Aorta (tissue), 5 donors: ENCODE results near the gene UPK3BL2. TPM values are rescaled to one million over a fixed set of nuclear protein-coding genes. Genes with fewer than 3 reads are reported as not detected.
"Not testable (repeated sequence)": the region's sequence is repeated elsewhere in the genome, so short reads cannot be mapped to it uniquely, and the experiment has no call there.

Experiments
- ATAC-seq: fragments of 200-7000 bp; cut with Tn5 transposase; one replicate; pipeline ENCODE4 v1.9.1; 2022; ENCODE audit warnings: moderate library complexity; ENCODE audit not compliant: low FRiP score
- DNase-seq, 2 donors: peaks; one replicate each; pipeline ENCODE4 v3.0.0-alpha.2; 2020
- H3K27ac ChIP-seq, 2 donors: one replicate each; pipeline ENCODE4 v1.5.1; 2013; ENCODE audit warnings: low read length in 2 of 2, mild to moderate bottlenecking in 2 of 2, moderate library complexity in 2 of 2, control low read depth in 1 of 2, inconsistent platforms in 1 of 2, low read depth in 1 of 2
- H3K27me3 ChIP-seq, 2 donors: one replicate each; pipeline ENCODE4 v1.6.1; 2013; ENCODE audit warnings: control low read depth in 1 of 2, low read length in 1 of 2, mild to moderate bottlenecking in 1 of 2, moderate library complexity in 1 of 2; ENCODE audit not compliant: insufficient read depth in 2 of 2, control insufficient read depth in 1 of 2
- H3K36me3 ChIP-seq, 2 donors: one replicate each; pipeline ENCODE4 v1.6.1; 2013; ENCODE audit warnings: control low read depth in 1 of 2, low read length in 1 of 2, mild to moderate bottlenecking in 1 of 2; ENCODE audit not compliant: insufficient read depth in 2 of 2, control insufficient read depth in 1 of 2
- H3K4me1 ChIP-seq, 2 donors: one replicate each; pipeline ENCODE4 v1.6.1; 2013; ENCODE audit warnings: low read length in 2 of 2, control low read depth in 1 of 2, mild to moderate bottlenecking in 1 of 2, moderate library complexity in 1 of 2; ENCODE audit not compliant: insufficient read depth in 2 of 2, control insufficient read depth in 1 of 2
- H3K4me3 ChIP-seq, 2 donors: one replicate each; pipeline ENCODE4 v1.5.1; 2013; ENCODE audit warnings: low read length in 2 of 2, control low read depth in 1 of 2, mild to moderate bottlenecking in 1 of 2
- H3K9me3 ChIP-seq: one replicate; pipeline ENCODE4 v1.6.1; 2013; ENCODE audit warnings: mild to moderate bottlenecking, low read length; ENCODE audit not compliant: control insufficient read depth
- WGBS, 2 donors: extraction: QIAGEN DNeasy Blood & Tissue Kit; methylation state at CpG; one replicate each; pipeline ENCODE4 v1.1.7; 2013; 5-methylcytosine and 5-hydroxymethylcytosine counted together
- intact Hi-C, 2 donors: fragments of 100-400 bp; cut with DNase I; formaldehyde crosslinking; loops; one replicate each; pipeline versions ENCODE4 v1.14.2 to v1.15.0; 2022
- polyA plus RNA-seq, 2 donors: library from polyadenylated mRNA; stranded (reverse); fragments of 200-250 nt; gene quantifications; one replicate each; pipeline ENCODE4 v1.2.3, GENCODE V29; 2013
- total RNA-seq, 2 donors: library from RNA; stranded (reverse); fragmentation: NEBNext Ultra II Directional; extraction: Animal tissue kit (Norgen Biotek cat#: 25700); gene quantifications; one replicate each; pipeline ENCODE4 v1.2.1, GENCODE V29; 2021
- donor health status: healthy with polysubstance abuse.
- donor health status: Bipolar disorder and iron deficiency.
- donor health status: DM: no; HTN: no; CAD: no.
- donor health status: DM: no; HTN: no; CAD: no.
- donor health status: DM: yes; HTN: yes; CAD: no.

UPK3BL2 gene
- total and polyA plus RNA-seq, 4 donors = 4.0 to 41.7 (median 23.5) TPM

DNA sequence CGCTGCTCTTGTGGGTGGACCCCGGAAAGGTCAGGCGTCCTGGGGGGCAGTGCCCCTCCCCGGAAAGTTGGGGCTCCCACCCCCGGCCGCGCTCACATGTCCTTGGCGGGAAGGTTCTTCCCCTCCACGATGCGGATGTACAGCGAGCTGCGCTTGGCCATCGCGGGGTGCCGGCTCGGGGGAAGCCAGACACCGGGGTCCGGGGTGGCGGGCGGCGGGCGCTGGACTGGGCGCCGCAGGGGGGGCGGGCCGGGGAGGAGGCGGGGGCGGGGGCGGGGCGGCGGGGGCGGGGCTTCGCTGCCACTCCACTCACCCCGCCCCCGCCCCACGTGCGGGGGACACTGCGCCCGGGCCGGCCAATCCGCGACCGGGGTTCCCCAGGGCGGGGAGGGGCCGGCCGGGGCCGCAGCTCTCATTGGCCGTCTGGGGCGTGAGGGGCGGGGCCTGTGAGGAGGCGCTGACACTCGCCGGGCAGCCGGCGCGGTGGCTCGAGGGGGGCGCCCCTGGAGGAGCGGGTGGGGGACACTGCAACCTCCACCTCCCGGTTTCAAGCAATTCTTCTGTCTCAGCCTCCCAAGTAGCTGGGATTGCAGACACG is 25.8 kb downstream of the UPK3BL2 start, which contains the start of gene RASA4B:
RASA4B (minus strand) TSS at position 228 of the 598 bp plus-strand sequence; CDS start at position 161, 67 bp downstream.
- H3K4me1 ChIP-seq, H3K4me3 ChIP-seq, H3K9me3 ChIP-seq, intact Hi-C loops, H3K27me3 ChIP-seq, H3K36me3 ChIP-seq, H3K27ac ChIP-seq: not testable (repeated sequence)
- WGBS, 2 donors = 1 to 3% methylated on average over 8 to 28 of the region's 61 CpGs
- ATAC-seq = peak; percentile 92
- peak; percentile 33 to 52 for DNase-seq

DNA sequence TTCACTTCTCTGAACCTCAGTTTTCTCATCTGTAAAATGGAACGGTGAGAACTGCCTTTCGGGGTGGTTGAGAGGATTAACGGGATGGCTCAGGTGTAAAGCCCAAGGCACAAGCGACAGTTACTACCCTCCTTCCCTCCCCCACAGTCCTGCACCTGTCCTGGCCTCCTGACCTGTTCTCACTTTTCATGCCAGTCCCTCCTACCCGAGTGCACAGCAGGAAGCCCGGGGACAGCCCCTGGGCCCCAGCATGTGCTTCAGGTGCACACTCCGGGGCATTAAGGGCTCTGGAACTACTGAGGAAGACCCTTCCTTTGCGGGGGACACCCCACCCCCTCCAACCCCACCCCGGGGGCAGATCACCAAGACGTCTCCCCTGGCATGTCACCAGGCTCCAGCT is 26.5 kb downstream of the UPK3BL2 start:
- H3K4me3 ChIP-seq, H3K36me3 ChIP-seq, H3K27ac ChIP-seq, intact Hi-C loops, H3K4me1 ChIP-seq, ATAC-seq, H3K9me3 ChIP-seq, DNase-seq, H3K27me3 ChIP-seq: not testable (repeated sequence)
- no CpG with 5 or more reads among the region's 10 CpGs for WGBS, 2 donors

DNA sequence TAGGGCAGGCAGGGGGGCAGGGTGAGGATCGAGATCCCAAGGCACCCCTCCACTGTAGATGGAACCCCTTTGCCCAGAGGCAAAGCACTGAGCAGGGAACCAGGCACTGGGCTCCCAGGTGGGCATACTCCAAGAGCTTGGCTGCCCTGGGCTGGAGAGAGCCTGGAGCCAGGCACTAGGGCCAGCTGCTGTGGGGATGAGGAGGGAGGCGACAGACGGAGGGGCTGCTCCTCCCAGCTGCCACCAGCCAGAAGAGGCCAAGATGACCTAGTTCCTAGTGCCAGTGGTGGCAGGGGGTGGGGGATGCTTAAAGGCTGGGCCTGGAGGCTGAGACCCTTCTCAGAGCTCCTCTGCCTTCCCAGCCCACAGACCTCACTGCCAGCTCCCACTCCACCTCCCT is 27.6 kb downstream of the UPK3BL2 start:
- H3K9me3 ChIP-seq, H3K4me1 ChIP-seq, intact Hi-C loops, H3K27me3 ChIP-seq, H3K36me3 ChIP-seq, DNase-seq, H3K27ac ChIP-seq, H3K4me3 ChIP-seq: not testable (repeated sequence)
- no CpG with 5 or more reads among the region's 3 CpGs for WGBS, 2 donors
- peak; percentile 19 for ATAC-seq

DNA sequence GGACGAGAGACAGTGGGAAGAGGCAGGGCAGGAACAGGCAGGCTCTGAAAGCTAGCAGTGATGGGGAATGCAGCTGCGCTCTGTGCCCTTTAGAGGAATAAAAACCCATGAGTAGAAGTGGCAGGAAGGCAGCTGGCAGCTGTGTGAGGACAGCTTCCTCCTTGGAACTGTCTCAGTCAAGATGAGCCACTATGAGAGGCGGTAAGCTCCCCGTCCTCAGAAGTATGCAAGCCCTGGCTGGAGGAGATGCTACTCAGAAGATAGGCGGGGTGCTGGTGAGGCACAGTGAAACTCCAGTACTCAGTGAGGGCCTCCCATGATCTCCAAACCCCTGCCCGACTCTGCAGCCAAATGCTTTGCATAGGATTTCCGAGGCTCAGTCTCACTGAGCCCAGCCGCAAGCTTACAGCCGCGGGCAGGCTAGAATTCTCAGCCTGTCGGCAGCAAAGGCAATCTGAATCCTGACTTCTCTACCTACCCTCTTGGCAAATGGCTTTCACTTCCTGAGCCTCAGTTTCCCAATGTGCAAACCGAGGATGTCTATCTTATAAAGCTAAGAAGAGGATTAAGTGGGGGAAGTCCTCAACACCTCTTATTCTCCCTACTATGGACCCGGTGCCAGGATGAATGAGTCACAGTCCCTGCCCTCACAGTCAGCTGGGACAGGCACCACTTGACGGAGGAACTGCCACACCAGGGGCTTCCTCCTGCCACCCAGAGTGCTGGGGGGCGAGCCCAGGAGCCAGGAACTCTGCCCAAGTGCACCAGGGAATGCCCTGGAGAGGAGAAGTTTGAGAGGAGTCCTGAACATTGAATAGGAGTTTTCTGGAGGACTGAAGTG is 28.4 kb downstream of the UPK3BL2 start:
- intact Hi-C loops, H3K4me1 ChIP-seq, H3K27ac ChIP-seq, H3K9me3 ChIP-seq, H3K4me3 ChIP-seq, H3K27me3 ChIP-seq, H3K36me3 ChIP-seq: not testable (repeated sequence)
- DNase-seq = peak in 1 of 2 donors; percentile 25
- peak; percentile 45 for ATAC-seq
- WGBS, 2 donors = 0 to 27% methylated on average over 2 of the region's 15 CpGs

DNA sequence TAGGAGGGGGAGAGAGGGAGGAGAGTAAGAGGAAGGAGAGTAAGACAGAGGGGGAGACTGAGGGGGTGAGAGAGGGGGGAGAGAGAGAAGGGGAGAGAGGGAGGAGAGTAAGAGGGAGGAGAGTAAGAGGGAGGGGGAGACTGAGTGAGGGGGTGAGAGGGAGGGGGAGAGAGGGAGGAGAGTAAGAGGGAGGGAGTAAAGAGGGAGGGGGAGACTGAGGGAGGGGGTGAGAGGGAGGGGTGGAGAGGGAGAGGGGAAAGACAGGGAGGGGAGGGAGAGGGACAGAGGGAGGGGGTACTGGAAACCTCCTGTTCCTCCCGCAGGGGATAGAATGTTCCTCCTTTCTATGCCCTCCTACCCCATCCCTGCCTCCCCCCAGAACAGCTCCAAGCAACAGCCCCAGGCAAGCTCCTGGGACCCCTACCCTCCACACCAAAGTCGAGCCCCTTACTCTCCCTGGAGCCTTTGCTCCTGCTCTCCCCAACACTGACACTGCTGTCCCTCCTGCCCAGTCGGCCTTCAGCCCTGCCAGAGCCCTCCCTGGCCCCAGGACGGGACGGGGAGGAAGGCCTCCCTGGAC is 30.8 kb downstream of the UPK3BL2 start:
- H3K4me1 ChIP-seq, H3K4me3 ChIP-seq, H3K9me3 ChIP-seq, H3K36me3 ChIP-seq, intact Hi-C loops, H3K27me3 ChIP-seq: not testable (repeated sequence)
- peak; percentile 60 to 67 for DNase-seq
- H3K27ac ChIP-seq = peak overlapping the region; percentile 44 to 87
- ATAC-seq = peak; percentile 3
- WGBS, 2 donors = 13 to 28% methylated on average over 4 to 5 of the region's 5 CpGs

DNA sequence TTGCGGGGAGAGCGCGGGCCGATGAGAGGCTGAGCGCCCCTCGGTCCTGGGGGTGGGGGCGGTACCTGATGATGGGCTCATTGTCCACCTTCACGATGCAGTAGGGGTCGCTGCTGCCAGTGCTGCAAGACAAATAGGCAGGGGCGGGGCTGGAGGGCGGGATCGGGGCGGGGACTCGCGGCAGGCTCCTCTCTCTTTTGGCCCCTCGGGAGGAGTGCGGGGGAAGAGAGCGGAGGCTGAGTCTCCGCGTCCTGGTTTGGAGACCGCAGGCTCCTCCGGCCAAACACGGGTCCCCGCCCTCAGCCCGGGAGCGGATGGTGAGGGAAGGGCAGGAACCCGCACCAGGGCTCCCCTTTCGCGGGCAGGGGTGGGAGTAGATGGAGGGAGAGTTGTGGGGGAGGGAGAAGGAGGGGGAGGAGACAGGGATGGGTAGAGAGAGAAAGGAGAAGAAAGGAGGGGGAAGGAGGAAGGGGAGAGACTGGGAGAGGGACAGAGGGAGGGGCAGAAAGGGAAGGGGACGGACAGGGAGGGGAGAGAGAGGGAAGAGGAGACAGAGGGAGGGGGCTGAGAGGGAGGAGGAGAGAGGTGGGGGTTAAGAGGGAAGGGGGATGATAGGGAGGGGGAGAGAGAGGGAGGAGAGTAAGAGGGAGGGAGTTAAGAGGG is 31.5 kb downstream of the UPK3BL2 start:
- intact Hi-C loops, H3K27me3 ChIP-seq, DNase-seq, H3K36me3 ChIP-seq, H3K4me3 ChIP-seq, H3K27ac ChIP-seq, H3K4me1 ChIP-seq, H3K9me3 ChIP-seq: not testable (repeated sequence)
- WGBS, 2 donors = no CpG with 5 or more reads among the region's 30 CpGs
- ATAC-seq = peak; percentile 68

DNA sequence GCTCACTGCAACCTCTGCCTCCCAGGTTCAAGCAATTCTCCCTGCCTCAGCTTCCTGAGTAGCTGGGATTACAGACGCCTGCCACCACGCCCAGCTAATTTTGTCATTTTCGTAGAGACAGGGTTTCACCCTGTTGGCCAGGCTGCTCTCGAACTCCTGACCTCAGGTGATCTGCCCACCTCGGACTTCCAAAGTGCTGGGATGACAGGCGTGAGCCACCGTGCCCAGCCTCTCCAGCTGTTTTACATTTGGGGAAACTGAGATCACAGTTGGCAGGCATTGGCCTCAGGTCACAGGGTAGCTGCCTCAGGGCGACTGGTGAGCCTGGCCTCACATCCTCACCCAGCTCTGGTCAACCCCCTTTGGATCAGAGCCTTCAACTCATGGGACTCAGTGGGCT is 32.9 kb downstream of the UPK3BL2 start:
- H3K27me3 ChIP-seq, H3K4me1 ChIP-seq, H3K4me3 ChIP-seq, ATAC-seq, H3K27ac ChIP-seq, intact Hi-C loops, H3K36me3 ChIP-seq, H3K9me3 ChIP-seq: not testable (repeated sequence)
- DNase-seq = peak; percentile 28 to 32
- 72 to 75% methylated on average over 4 to 5 of the region's 8 CpGs for WGBS, 2 donors

DNA sequence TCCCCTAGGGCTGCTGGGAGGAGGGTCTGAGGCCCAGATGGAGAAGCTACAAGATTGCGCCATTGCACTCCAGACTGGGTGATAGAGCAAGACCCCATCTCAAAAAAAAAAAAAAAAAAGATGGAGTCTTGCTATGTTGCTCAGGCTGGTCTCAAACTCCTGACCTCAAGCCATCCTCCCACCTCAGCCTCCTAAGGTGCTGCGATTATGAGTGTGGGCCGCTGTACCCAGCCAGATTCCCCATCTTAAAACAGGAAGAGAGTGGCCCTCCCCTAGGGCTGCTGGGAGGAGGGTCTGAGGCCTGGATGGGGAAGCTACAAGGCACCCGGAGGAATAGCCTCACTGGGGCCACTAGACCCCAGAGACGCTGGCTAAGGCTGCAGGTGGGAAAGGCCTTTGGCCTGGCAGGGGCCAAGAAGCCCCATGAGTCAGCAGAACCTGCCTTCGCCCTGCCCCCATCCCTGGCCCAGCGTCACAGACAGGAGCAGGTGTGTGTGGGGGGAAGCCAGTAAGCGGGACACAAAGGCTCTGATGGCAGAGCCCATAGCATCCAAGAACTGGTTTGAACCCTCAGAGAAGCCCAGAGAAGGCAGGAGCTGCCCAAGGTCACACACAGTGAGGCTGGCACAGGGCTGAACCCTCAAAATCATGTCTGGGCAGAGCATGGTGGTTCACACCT is 35.9 kb downstream of the UPK3BL2 start:
- H3K27ac ChIP-seq, intact Hi-C loops, H3K9me3 ChIP-seq, H3K27me3 ChIP-seq, ATAC-seq, H3K36me3 ChIP-seq, H3K4me1 ChIP-seq, H3K4me3 ChIP-seq: not testable (repeated sequence)
- 95 to 97% methylated on average over 2 of the region's 8 CpGs for WGBS, 2 donors
- DNase-seq = peak in 1 of 2 donors; percentile 44
